Central memory CD8-positive, alpha-beta T cell (primary cell): ENCODE measurements around the gene POF1B.

Experiments used
- ATAC-seq: fragments of 150-1000 bp; cut with Tn5 transposase; replicated peaks from 2 replicates; pipeline ENCODE4 v1.10.0; 2022; ENCODE audit warnings: mild to moderate bottlenecking, moderate FRiP score, moderate number of reproducible peaks; ENCODE audit not compliant: poor library complexity, severe bottlenecking; ENCODE audit errors: extremely low read depth
- DNase-seq, 2 donors: peaks; one replicate each; pipeline ENCODE4 v3.0.0; 2021; ENCODE audit warnings: low spot score in 2 of 2
- H3K27ac Mint-ChIP-seq: one replicate; pipeline ENCODE4 v1.8.0; 2022; ENCODE audit warnings: low read depth, mild to moderate bottlenecking, moderate library complexity, mixed read lengths
- H3K27me3 Mint-ChIP-seq: one replicate; pipeline ENCODE4 v1.8.0; 2022; ENCODE audit warnings: mixed read lengths
- H3K36me3 Mint-ChIP-seq: one replicate; pipeline ENCODE4 v1.8.0; 2022; ENCODE audit warnings: mild to moderate bottlenecking, moderate library complexity, mixed read lengths; ENCODE audit not compliant: insufficient read depth
- H3K4me1 Mint-ChIP-seq: one replicate; pipeline ENCODE4 v1.8.0; 2022; ENCODE audit warnings: mixed read lengths
- H3K4me3 Mint-ChIP-seq: one replicate; pipeline ENCODE4 v1.8.0; 2022; ENCODE audit warnings: mild to moderate bottlenecking, moderate library complexity, mixed read lengths
- H3K9me3 Mint-ChIP-seq: one replicate; pipeline ENCODE4 v1.8.0; 2022; ENCODE audit warnings: mixed read lengths

Gene POF1B

GRCh38 chrX:85379174-85379907 lies at the start of gene POF1B:
TSS of gene POF1B (minus strand) at chrX:85379665. CDS start at chrX:85379454, 211 bp downstream.
- no peaks in the 10 kb centered on the region for H3K9me3 Mint-ChIP-seq
- H3K27me3 Mint-ChIP-seq: no peaks in the 10 kb centered on the region
- DNase-seq: no peak
- no peaks in the 10 kb centered on the region for H3K36me3 Mint-ChIP-seq
- no peak within 1 kb of the TSS for H3K4me3 Mint-ChIP-seq
- no peak for ATAC-seq
- no peak within 1 kb of the TSS for H3K27ac Mint-ChIP-seq
- no peaks in the 10 kb centered on the region for H3K4me1 Mint-ChIP-seq

- Mint-ChIP-seq H3K27ac (no peak overlapping the region), H3K4me1 (no peaks in the 10 kb centered on the region), H3K4me3 (no peak overlapping the region), H3K27me3 (no peaks in the 10 kb centered on the region), H3K9me3 (peaks cover 11% of the 10 kb centered on the region), H3K36me3 (no peaks in the 10 kb centered on the region)
- no peak for DNase-seq
- ATAC-seq: no peak
These were observed 49.6 kb upstream of the POF1B start for GRCh38 chrX:85429066-85429465.

- no peak for ATAC-seq
- Mint-ChIP-seq H3K27me3 (no peaks in the 10 kb centered on the region), H3K4me1 (no peaks in the 10 kb centered on the region), H3K4me3 (no peak overlapping the region), H3K36me3 (no peaks in the 10 kb centered on the region), H3K9me3 (peaks cover 10% of the 10 kb centered on the region), H3K27ac (no peak overlapping the region)
- no peak for DNase-seq
These were observed 39.8 kb upstream of the POF1B start for GRCh38 chrX:85419293-85419692.

GRCh38 chrX:85391878-85392238 lies 12.4 kb upstream of the POF1B start:
- H3K4me1 Mint-ChIP-seq: no peaks in the 10 kb centered on the region
- H3K27ac Mint-ChIP-seq: no peak overlapping the region
- H3K4me3 Mint-ChIP-seq: no peak overlapping the region
- peaks cover 5% of the 10 kb centered on the region for H3K9me3 Mint-ChIP-seq
- H3K36me3 Mint-ChIP-seq: no peaks in the 10 kb centered on the region
- no peaks in the 10 kb centered on the region for H3K27me3 Mint-ChIP-seq
- ATAC-seq (no peak), DNase-seq (no peak)

- no peak for ATAC-seq
- H3K4me3 Mint-ChIP-seq: no peak overlapping the region
These were observed 11.9 kb upstream of the POF1B start for GRCh38 chrX:85391185-85391877.

GRCh38 chrX:85381602-85382001 lies 2.1 kb upstream of the POF1B start:
- no peak overlapping the region for H3K27ac Mint-ChIP-seq
- peaks cover 5% of the 10 kb centered on the region for H3K9me3 Mint-ChIP-seq
- no peak overlapping the region for H3K4me3 Mint-ChIP-seq
- H3K27me3 Mint-ChIP-seq: no peaks in the 10 kb centered on the region
- no peaks in the 10 kb centered on the region for H3K4me1 Mint-ChIP-seq
- ATAC-seq (no peak), DNase-seq (no peak)
- no peaks in the 10 kb centered on the region for H3K36me3 Mint-ChIP-seq

More at GRCh38 chrX:85391185-85391877, 11.9 kb upstream of the POF1B start:
- no peak overlapping the region for H3K27ac Mint-ChIP-seq
- H3K4me1 Mint-ChIP-seq: no peaks in the 10 kb centered on the region
- H3K9me3 Mint-ChIP-seq: peaks cover 5% of the 10 kb centered on the region
- H3K27me3 Mint-ChIP-seq: no peaks in the 10 kb centered on the region
- no peaks in the 10 kb centered on the region for H3K36me3 Mint-ChIP-seq
- DNase-seq: no peak

GRCh38 chrX:85378461-85378860 lies 1.0 kb downstream of the POF1B start:
- DNase-seq (no peak), ATAC-seq (no peak)
- H3K27ac Mint-ChIP-seq: no peak overlapping the region
- no peaks in the 10 kb centered on the region for H3K36me3 Mint-ChIP-seq
- H3K9me3 Mint-ChIP-seq: no peaks in the 10 kb centered on the region
- H3K27me3 Mint-ChIP-seq: no peaks in the 10 kb centered on the region
- no peaks in the 10 kb centered on the region for H3K4me1 Mint-ChIP-seq
- no peak overlapping the region for H3K4me3 Mint-ChIP-seq

- DNase-seq (no peak), ATAC-seq (no peak)
- Mint-ChIP-seq H3K27me3 (no peaks in the 10 kb centered on the region), H3K4me3 (no peak overlapping the region), H3K27ac (no peak overlapping the region), H3K9me3 (no peaks in the 10 kb centered on the region), H3K36me3 (no peaks in the 10 kb centered on the region), H3K4me1 (no peaks in the 10 kb centered on the region)
These were observed 4.1 kb downstream of the POF1B start for GRCh38 chrX:85375333-85375738.

- H3K27me3 Mint-ChIP-seq: no peaks in the 10 kb centered on the region
- no peaks in the 10 kb centered on the region for H3K4me1 Mint-ChIP-seq
- H3K9me3 Mint-ChIP-seq: peaks cover 16% of the 10 kb centered on the region
- H3K4me3 Mint-ChIP-seq: no peak overlapping the region
- no peaks in the 10 kb centered on the region for H3K36me3 Mint-ChIP-seq
- H3K27ac Mint-ChIP-seq: no peak overlapping the region
- ATAC-seq: no peak
- DNase-seq: no peak
These were observed 14.0 kb downstream of the POF1B start for GRCh38 chrX:85365370-85365995.

- no peaks in the 10 kb centered on the region for H3K36me3 Mint-ChIP-seq
- no peaks in the 10 kb centered on the region for H3K4me1 Mint-ChIP-seq
- no peak for ATAC-seq
- no peak for DNase-seq
- H3K27ac Mint-ChIP-seq: no peak overlapping the region
- no peaks in the 10 kb centered on the region for H3K27me3 Mint-ChIP-seq
- no peak overlapping the region for H3K4me3 Mint-ChIP-seq
- H3K9me3 Mint-ChIP-seq: peaks cover 25% of the 10 kb centered on the region
These were observed 20.4 kb downstream of the POF1B start for GRCh38 chrX:85359051-85359450.

GRCh38 chrX:85345523-85345922 lies 33.9 kb downstream of the POF1B start:
- no peaks in the 10 kb centered on the region for H3K4me1 Mint-ChIP-seq
- no peaks in the 10 kb centered on the region for H3K36me3 Mint-ChIP-seq
- ATAC-seq: no peak
- H3K27ac Mint-ChIP-seq: no peak overlapping the region
- no peaks in the 10 kb centered on the region for H3K9me3 Mint-ChIP-seq
- no peaks in the 10 kb centered on the region for H3K27me3 Mint-ChIP-seq
- no peak for DNase-seq
- H3K4me3 Mint-ChIP-seq: no peak overlapping the region

GRCh38 chrX:85327060-85327333 lies 52.5 kb downstream of the POF1B start:
- peaks cover 6% of the 10 kb centered on the region for H3K9me3 Mint-ChIP-seq
- no peaks in the 10 kb centered on the region for H3K4me1 Mint-ChIP-seq
- ATAC-seq: no peak

More at GRCh38 chrX:85327060-85327333, 52.5 kb downstream of the POF1B start:
- Mint-ChIP-seq H3K4me3 (no peak overlapping the region), H3K27ac (no peak overlapping the region), H3K27me3 (no peaks in the 10 kb centered on the region), H3K36me3 (no peaks in the 10 kb centered on the region)
- no peak for DNase-seq
